Sigmoid colon (tissue), 7 donors: ENCODE data around the gene C18orf32. TPM values are rescaled to one million over a fixed set of nuclear protein-coding genes. Genes with fewer than 3 reads are reported as not detected.

Source experiments
- DNase-seq: peaks from one replicate; pipeline ENCODE4 v3.0.0-alpha.2; 2019
- H3K27ac ChIP-seq, 4 donors: fragments of 200-600 bp; sonication (generic); one replicate each; pipeline ENCODE4 v1.5.1; 2016 to 2019; ENCODE audit warnings: mild to moderate bottlenecking in 1 of 4
- H3K27me3 ChIP-seq, 3 donors: fragments of 200-600 bp; sonication (generic); one replicate each; pipeline ENCODE4 v1.5.1; 2019; ENCODE audit warnings: mild to moderate bottlenecking in 1 of 3
- H3K36me3 ChIP-seq, 4 donors: fragments of 200-600 bp; sonication (generic); one replicate each; pipeline ENCODE4 v1.5.1; 2016 to 2019
- H3K4me1 ChIP-seq, 4 donors: fragments of 200-600 bp; sonication (generic); one replicate each; pipeline ENCODE4 v1.5.1; 2017 to 2019
- H3K4me3 ChIP-seq, 4 donors: fragments of 200-600 bp; sonication (generic); one replicate each; pipeline ENCODE4 v1.5.1; 2017 to 2019; ENCODE audit warnings: mild to moderate bottlenecking in 2 of 4, moderate library complexity in 1 of 4
- H3K9me3 ChIP-seq, 4 donors: fragments of 200-600 bp in 3 of 4; sonication (generic) in 3 of 4; one replicate each; pipeline versions ENCODE4 v1.5.1 to v1.6.1; 2013 to 2019
- EP300 ChIP-seq, 4 donors: sonication (generic); formaldehyde crosslinking; IDR thresholded peaks; one replicate each; pipeline ENCODE4 v1.6.1; 2017; ENCODE audit warnings: antibody characterized with exemption in 4 of 4
- POLR2A ChIP-seq, 2 donors: fragments of 450-650 bp; IDR thresholded peaks; one replicate each; pipeline ENCODE4 v1.6.1; 2016; ENCODE audit warnings: antibody characterized with exemption in 2 of 2, mild to moderate bottlenecking in 2 of 2, moderate library complexity in 2 of 2
- POLR2AphosphoS5 ChIP-seq, 4 donors: sonication (generic); formaldehyde crosslinking; IDR thresholded peaks; one replicate each; pipeline ENCODE4 v1.6.1; 2017; ENCODE audit warnings: antibody characterized with exemption in 4 of 4
- WGBS, 2 donors: extraction: QIAGEN DNeasy Blood & Tissue Kit; methylation state at CpG; one replicate each; pipeline ENCODE4 v1.1.7; 2013; 5-methylcytosine and 5-hydroxymethylcytosine counted together
- intact Hi-C: fragments of 100-400 bp; cut with DNase I; formaldehyde crosslinking; loops from one replicate; pipeline ENCODE4 v1.15.1; 2023
- polyA plus RNA-seq, 3 donors: library from polyadenylated mRNA; stranded (reverse); fragments of 200-250 nt; gene quantifications; one replicate each; pipeline ENCODE4 v1.2.3, GENCODE V29; 2013
- total RNA-seq, 4 donors: library from RNA; depleted of rRNA; stranded (reverse); fragments of >200 nt; gene quantifications; one replicate each; pipeline ENCODE4 v1.1.0, GENCODE V29; 2016
- TF ChIP-seq, protein P1 (sequence below), 4 experiments: fragments of 450-650 bp in 3 of 4; fragments of 200-600 bp in 1 of 4; IDR thresholded peaks; one replicate each; pipeline ENCODE4 v1.5.1; 2016 to 2019; ENCODE audit warnings: antibody characterized with exemption in 4 of 4, mild to moderate bottlenecking in 3 of 4, moderate library complexity in 2 of 4
- donor health status: healthy with polysubstance abuse.
- donor health status: Bipolar disorder and iron deficiency.
- donor health status: healthy.

Gene C18orf32
- total and polyA plus RNA-seq, 7 donors, result 29.1 to 68.7 (median 57.8) TPM

DNA sequence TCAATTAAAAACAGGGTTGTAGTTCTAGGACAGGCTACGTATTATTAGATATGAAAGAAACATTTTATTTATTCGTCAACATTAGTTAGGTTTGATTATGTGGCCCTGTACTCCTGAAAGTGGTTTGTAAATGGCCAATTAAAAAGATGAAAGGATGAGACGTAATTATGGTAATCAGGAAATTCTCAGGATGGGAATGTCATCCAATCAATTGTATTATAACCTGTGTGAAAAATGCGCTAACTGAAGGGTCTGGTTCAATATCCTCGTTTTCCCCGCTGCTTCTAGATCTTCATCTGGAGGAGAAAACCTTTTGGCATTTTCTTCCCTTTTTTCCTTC is 5.6 kb upstream of the C18orf32 start:
- H3K9me3 ChIP-seq, result no peaks in the 10 kb centered on the region
- H3K27ac ChIP-seq, result no peak overlapping the region
- no peak for TF ChIP-seq POLR2AphosphoS5 (IDR thresholded peaks at IDR 0.05)
- TF ChIP-seq EP300 (IDR thresholded peaks at IDR 0.05), result no peak
- no peak for TF ChIP-seq POLR2A (IDR thresholded peaks at IDR 0.05)
- TF ChIP-seq, protein P1, sequence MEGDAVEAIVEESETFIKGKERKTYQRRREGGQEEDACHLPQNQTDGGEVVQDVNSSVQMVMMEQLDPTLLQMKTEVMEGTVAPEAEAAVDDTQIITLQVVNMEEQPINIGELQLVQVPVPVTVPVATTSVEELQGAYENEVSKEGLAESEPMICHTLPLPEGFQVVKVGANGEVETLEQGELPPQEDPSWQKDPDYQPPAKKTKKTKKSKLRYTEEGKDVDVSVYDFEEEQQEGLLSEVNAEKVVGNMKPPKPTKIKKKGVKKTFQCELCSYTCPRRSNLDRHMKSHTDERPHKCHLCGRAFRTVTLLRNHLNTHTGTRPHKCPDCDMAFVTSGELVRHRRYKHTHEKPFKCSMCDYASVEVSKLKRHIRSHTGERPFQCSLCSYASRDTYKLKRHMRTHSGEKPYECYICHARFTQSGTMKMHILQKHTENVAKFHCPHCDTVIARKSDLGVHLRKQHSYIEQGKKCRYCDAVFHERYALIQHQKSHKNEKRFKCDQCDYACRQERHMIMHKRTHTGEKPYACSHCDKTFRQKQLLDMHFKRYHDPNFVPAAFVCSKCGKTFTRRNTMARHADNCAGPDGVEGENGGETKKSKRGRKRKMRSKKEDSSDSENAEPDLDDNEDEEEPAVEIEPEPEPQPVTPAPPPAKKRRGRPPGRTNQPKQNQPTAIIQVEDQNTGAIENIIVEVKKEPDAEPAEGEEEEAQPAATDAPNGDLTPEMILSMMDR (IDR thresholded peaks at IDR 0.05), result no peak
- 45 to 61% methylated on average over 6 of the region's 6 CpGs for WGBS, 2 donors
- H3K36me3 ChIP-seq, result peaks cover 19 to 35% (median 20%) of the 10 kb centered on the region in 4 donors
- H3K4me1 ChIP-seq, result peaks cover 0 to 24% (median 16%) of the 10 kb centered on the region in 4 donors
- peak overlapping the region in 1 of 4 donors; percentile 88 for H3K4me3 ChIP-seq
- intact Hi-C loops, result loop anchor here (5.0 to 10.0 kb wide), 2 partner anchors 790 to 1382 kb away; partner anchors contain the start of genes MBD1 and ME2
- H3K27me3 ChIP-seq, result no peaks in the 10 kb centered on the region
- DNase-seq, result no peak

DNA sequence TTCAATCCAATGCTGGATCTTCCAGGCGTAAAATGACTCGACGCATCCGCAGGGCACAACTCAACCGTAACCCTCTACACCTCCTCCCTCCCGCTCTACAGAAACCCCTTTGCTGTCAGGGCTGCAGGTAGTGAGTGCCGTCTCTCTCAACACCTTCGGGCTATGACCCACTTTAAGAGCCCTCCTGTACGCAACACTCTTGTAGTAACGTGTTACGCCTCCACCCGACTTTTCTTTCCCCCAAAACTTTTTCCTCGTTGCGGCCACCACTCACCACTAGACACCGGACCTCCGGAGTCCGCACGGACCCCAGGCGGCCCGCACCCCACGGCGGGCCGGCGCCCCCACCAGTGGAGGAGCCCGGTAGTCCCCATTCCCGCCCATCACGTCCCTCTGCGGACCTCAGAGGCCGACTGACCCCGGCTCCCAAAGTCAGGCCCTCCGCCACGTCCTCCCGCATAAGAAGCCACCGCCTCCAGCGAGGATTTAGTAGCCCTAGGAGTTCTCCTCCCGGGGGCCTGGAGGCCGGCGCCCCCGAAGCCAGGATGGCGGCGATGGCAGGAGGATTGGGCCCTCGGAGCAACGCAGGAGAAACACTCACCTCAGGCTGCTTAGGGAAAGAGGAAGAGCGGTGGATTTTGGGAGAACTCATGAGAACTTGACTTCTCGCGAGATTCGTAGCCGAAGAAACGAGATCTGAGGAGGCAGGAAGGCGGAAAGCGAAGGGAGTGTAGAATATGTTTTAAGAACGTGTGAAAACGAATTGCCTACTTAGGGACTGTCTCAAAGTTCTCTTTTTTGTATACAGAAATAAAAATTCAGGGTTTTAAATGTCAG is 5.0 kb upstream of the C18orf32 start, which contains the start of gene RPL17:
TSS of gene RPL17 (minus strand) at position 609 of the 837 bp plus-strand sequence.
- H3K4me3 ChIP-seq, result peak within 1 kb of the TSS; percentile 61 to 88 (median 73)
- H3K36me3 ChIP-seq, result peaks cover 19 to 35% (median 20%) of the 10 kb centered on the region in 4 donors
- peak; percentile 97 for DNase-seq
- intact Hi-C loops, result loop anchor here (5.0 to 10.0 kb wide), 2 partner anchors 790 to 1383 kb away; partner anchors contain the start of genes MBD1 and ME2
- H3K27me3 ChIP-seq, result no peaks in the 10 kb centered on the region
- H3K4me1 ChIP-seq, result peaks cover 0 to 28% (median 21%) of the 10 kb centered on the region in 4 donors
- peak within 1 kb of the TSS; percentile 90 to 95 (median 92) for H3K27ac ChIP-seq
- TF ChIP-seq, protein P1 (IDR thresholded peaks at IDR 0.05), result no peak
- TF ChIP-seq POLR2A (IDR thresholded peaks at IDR 0.05) (peak; percentile 94), POLR2AphosphoS5 (IDR thresholded peaks at IDR 0.05) (peak; percentile 98 to 99 (median 99)), EP300 (IDR thresholded peaks at IDR 0.05) (peak in 1 of 4 donors; percentile 17)
- H3K9me3 ChIP-seq, result no peaks in the 10 kb centered on the region
- 1% methylated on average over 53 of the region's 53 CpGs for WGBS, 2 donors

DNA sequence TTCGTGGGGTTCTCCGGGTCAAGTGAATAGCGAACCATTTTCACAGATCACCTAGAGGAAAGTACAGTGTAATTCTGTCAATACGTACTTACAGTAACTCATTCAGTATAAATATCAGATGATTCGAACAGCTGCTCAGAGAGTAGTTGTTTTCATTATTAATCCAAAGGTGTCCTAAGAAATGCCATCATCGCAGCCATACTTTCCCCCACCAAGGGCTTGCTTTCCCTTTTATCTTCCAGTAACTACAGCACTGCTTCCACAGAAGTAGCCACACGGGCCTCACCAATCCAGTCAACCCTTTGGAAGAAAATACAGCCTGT is 4.5 kb upstream of the C18orf32 start:
- no peaks in the 10 kb centered on the region for H3K9me3 ChIP-seq
- H3K4me3 ChIP-seq, result peak overlapping the region; percentile 61 to 88 (median 73)
- H3K4me1 ChIP-seq, result peaks cover 0 to 28% (median 21%) of the 10 kb centered on the region in 4 donors
- TF ChIP-seq EP300 (IDR thresholded peaks at IDR 0.05), result no peak
- TF ChIP-seq POLR2AphosphoS5 (IDR thresholded peaks at IDR 0.05), result no peak
- no peak for TF ChIP-seq POLR2A (IDR thresholded peaks at IDR 0.05)
- TF ChIP-seq, protein P1 (IDR thresholded peaks at IDR 0.05), result no peak
- 4 to 18% methylated on average over 7 of the region's 7 CpGs for WGBS, 2 donors
- no peaks in the 10 kb centered on the region for H3K27me3 ChIP-seq
- H3K36me3 ChIP-seq, result peaks cover 19 to 35% (median 20%) of the 10 kb centered on the region in 4 donors
- intact Hi-C loops, result loop anchor here (5.0 to 10.0 kb wide), 2 partner anchors 791 to 1383 kb away; partner anchors contain the start of genes MBD1 and ME2
- peak overlapping the region; percentile 90 to 95 (median 92) for H3K27ac ChIP-seq
- DNase-seq, result no peak

DNA sequence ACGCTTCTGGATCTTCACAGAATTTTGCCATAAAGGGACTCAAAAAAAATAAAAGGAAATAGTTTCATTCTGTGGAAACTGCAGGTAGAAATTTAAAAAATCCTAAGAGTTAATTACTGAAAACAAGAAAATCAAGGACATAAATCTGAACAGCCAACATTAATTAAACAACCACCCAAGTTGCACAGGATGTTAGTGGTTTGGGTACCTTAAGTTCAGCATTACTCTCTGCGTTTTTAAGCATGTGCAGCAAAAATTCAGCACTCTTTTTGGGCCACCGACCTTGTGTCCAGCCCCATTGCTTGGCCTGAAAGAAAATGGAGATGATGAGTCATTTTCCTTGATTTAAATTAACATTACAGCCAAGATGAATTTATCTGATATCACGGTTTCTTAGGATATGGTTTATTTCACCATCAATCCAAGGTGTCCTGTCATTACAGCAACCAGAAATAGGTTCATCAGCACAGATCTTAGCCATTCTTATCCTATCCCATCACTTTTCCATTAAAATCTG is 3.3 kb upstream of the C18orf32 start:
- Histone ChIP-seq H3K27ac (peak overlapping the region in 2 of 4 donors; percentile 94 to 95), H3K4me3 (no peak overlapping the region), H3K36me3 (peaks cover 19 to 35% (median 20%) of the 10 kb centered on the region in 4 donors), H3K9me3 (no peaks in the 10 kb centered on the region), H3K27me3 (no peaks in the 10 kb centered on the region), H3K4me1 (peaks cover 0 to 39% (median 30%) of the 10 kb centered on the region in 4 donors)
- 43 to 64% methylated on average over 4 of the region's 4 CpGs for WGBS, 2 donors
- intact Hi-C loops, result loop anchor here (5.0 to 10.0 kb wide), 2 partner anchors 792 to 1384 kb away; partner anchors contain the start of genes MBD1 and ME2
- TF ChIP-seq POLR2AphosphoS5 (IDR thresholded peaks at IDR 0.05) (no peak), POLR2A (IDR thresholded peaks at IDR 0.05) (no peak), EP300 (IDR thresholded peaks at IDR 0.05) (no peak)
- TF ChIP-seq, protein P1 (IDR thresholded peaks at IDR 0.05), result no peak
- no peak for DNase-seq
